HepG2 (cell line): Measurements from ENCODE around the gene API5. TPM values are rescaled to one million over a fixed set of nuclear protein-coding genes. Genes with fewer than 3 reads are reported as not detected.

Source experiments
- CREM ChIP-seq, 2 experiments: sonication (generic) in 1 of 2; formaldehyde crosslinking in 1 of 2; IDR thresholded peaks; 2 replicates each; pipeline versions ENCODE4 v1.4.0 to v1.6.1; 2016 to 2020; ENCODE audit warnings: antibody characterized with exemption in 1 of 2, mild to moderate bottlenecking in 1 of 2, missing genetic modification reagents in 1 of 2
- EEA1 ChIP-seq: sonication (generic); formaldehyde crosslinking; IDR thresholded peaks from 2 replicates; pipeline ENCODE4 v1.5.1; 2020; ENCODE audit warnings: mild to moderate bottlenecking, missing genetic modification reagents, borderline replicate concordance
- FOSL2 ChIP-seq: sonication (generic); formaldehyde crosslinking; IDR thresholded peaks from 2 replicates; pipeline ENCODE4 v1.4.0; 2020; ENCODE audit warnings: missing genetic modification reagents
- FOXJ3 ChIP-seq: sonication (generic); formaldehyde crosslinking; IDR thresholded peaks from 2 replicates; pipeline ENCODE4 v1.4.0; 2020; ENCODE audit warnings: missing genetic modification reagents, mild to moderate bottlenecking, borderline replicate concordance
- HMGA1 ChIP-seq: sonication (generic); formaldehyde crosslinking; conservative IDR thresholded peaks from 2 replicates; pipeline ENCODE4 v1.4.0; 2020; ENCODE audit warnings: missing genetic modification reagents
- HOXA7 ChIP-seq: sonication (generic); formaldehyde crosslinking; IDR thresholded peaks from 2 replicates; pipeline ENCODE4 v1.8.1; 2022; ENCODE audit warnings: mild to moderate bottlenecking, missing genetic modification reagents, moderate library complexity
- KAT7 ChIP-seq: IDR thresholded peaks from 2 replicates; pipeline ENCODE4 v1.6.1; 2018; ENCODE audit warnings: borderline replicate concordance, missing compliant biosample characterization
- KMT2A ChIP-seq: sonication (generic); formaldehyde crosslinking; IDR thresholded peaks from 2 replicates; pipeline ENCODE4 v1.4.0; 2020; ENCODE audit warnings: missing genetic modification reagents
- NONO ChIP-seq, 2 experiments: fragments of 450-650 bp in 1 of 2; sonication (generic) in 1 of 2; formaldehyde crosslinking in 1 of 2; IDR thresholded peaks in 1 of 2; conservative IDR thresholded peaks in 1 of 2; 2 replicates each; pipeline versions ENCODE4 v1.6.1 to v1.8.0; 2017 to 2022; ENCODE audit warnings: mild to moderate bottlenecking in 1 of 2, missing genetic modification reagents in 1 of 2, moderate library complexity in 1 of 2
- PRDM15 ChIP-seq: sonication (generic); formaldehyde crosslinking; IDR thresholded peaks from 2 replicates; pipeline ENCODE4 v1.4.0; 2020; ENCODE audit warnings: missing genetic modification reagents
- PRDM4 ChIP-seq: sonication (generic); formaldehyde crosslinking; IDR thresholded peaks from 2 replicates; pipeline ENCODE4 v1.9.0; 2021; ENCODE audit warnings: missing genetic modification reagents, borderline replicate concordance
- ZNF17 ChIP-seq: sonication (generic); formaldehyde crosslinking; IDR thresholded peaks from 2 replicates; pipeline ENCODE4 v1.5.0; 2020; ENCODE audit warnings: mild to moderate bottlenecking, missing genetic modification reagents
- ZNF331 ChIP-seq: sonication (generic); formaldehyde crosslinking; IDR thresholded peaks from 2 replicates; pipeline ENCODE4 v1.4.0; 2020; ENCODE audit warnings: missing genetic modification reagents
- ZNF646 ChIP-seq: sonication (generic); formaldehyde crosslinking; IDR thresholded peaks from 2 replicates; pipeline ENCODE4 v1.9.0; 2021; ENCODE audit warnings: mild to moderate bottlenecking, missing genetic modification reagents
- ZSCAN22 ChIP-seq: sonication (generic); formaldehyde crosslinking; IDR thresholded peaks from 2 replicates; pipeline ENCODE4 v1.4.0; 2020; ENCODE audit warnings: mild to moderate bottlenecking, missing genetic modification reagents
- polyA plus RNA-seq, 8 experiments: library from polyadenylated mRNA; depleted of rRNA in 3 of 8; stranded (reverse) in 7 of 8; unstranded in 1 of 8; fragments of >200 nt; fragmentation: Illumina TruSeq in 4 of 8; extraction: Trizol in 4 of 8; gene quantifications; 2 replicates each; pipeline versions ENCODE4 v1.2.1 to v1.2.3, GENCODE V29; 2011 to 2016; ENCODE audit warnings: low read depth in 4 of 8, missing spikeins in 1 of 8, mixed read lengths in 1 of 8; ENCODE audit not compliant: insufficient read depth in 1 of 8
- total RNA-seq, 5 experiments: library from RNA; depleted of rRNA; stranded (reverse); fragments of >200 nt; fragmentation: Illumina TruSeq; extraction: Trizol; gene quantifications; 2 replicates each; pipeline ENCODE4 v1.2.3, GENCODE V29; 2016; ENCODE audit warnings: low read depth in 1 of 5

API5 gene
- total and polyA plus RNA-seq, 2 of the 13 experiments (the other 11 are each of a cell fraction or from before 2014, with no cell fraction given) = 21.6 to 59.0 TPM

GRCh38 chr11:43311791-43312607 lies at the start of gene API5 (continued):
- TF ChIP-seq PRDM15 (CRISPR knock-in tag) (0 out of 2 replicates have a peak, but pooled peaks have one; percentile 49), KAT7 (CRISPR knock-in tag) (no peak), NONO (IDR thresholded peaks at IDR 0.05) (no peak), NONO (CRISPR knock-in tag; conservative IDR thresholded peaks at IDR 0.05) (peak; percentile 92), CREM (IDR thresholded peaks at IDR 0.05) (peak; percentile 79), CREM (CRISPR knock-in tag; IDR thresholded peaks at IDR 0.05) (no peak; the same call in 1 of the 2 replicates), FOXJ3 (peak; percentile 62; the same call in 1 of the 2 replicates), ZSCAN22 (no peak), ZNF331 (CRISPR knock-in tag) (peak; percentile 88), FOSL2 (peak; percentile 68), ZNF646 (CRISPR knock-in tag) (no peak), EEA1 (CRISPR knock-in tag) (no peak), KMT2A (CRISPR knock-in tag) (peak; percentile 96), ZNF17 (CRISPR knock-in tag) (no peak), HMGA1 (CRISPR knock-in tag) (no peak), HOXA7 (CRISPR knock-in tag) (no peak), PRDM4 (CRISPR knock-in tag) (no peak)
